SKM-1 (cell line): ENCODE measurements around the gene COPG2.

ENCODE experiments used
- DNase-seq: peaks from one replicate; lab custom pipeline; 2025; ENCODE audit not compliant: unreplicated experiment; lab: John Stamatoyannopoulos, UW

Gene COPG2

DNA sequence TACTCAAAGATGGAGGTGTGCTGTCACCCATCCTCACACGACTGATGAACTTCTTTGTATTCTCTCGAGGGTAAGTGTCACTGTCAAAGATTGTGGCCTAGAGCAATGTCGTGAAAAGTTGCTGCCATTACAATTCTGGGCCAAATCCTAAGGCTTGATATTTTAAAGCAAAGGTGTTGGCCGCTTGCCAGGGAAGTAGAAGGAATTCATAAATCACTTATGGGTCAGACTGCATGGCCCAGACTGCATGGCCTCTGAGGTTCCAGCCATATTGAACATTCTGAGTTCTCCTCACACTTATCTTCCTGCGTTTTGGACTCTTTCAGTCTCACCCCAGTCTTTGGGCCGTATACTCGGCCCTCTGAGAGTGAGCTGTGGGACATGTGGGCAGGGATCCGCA lies 168.1 kb downstream of the COPG2 start:
- no peak for DNase-seq

DNA sequence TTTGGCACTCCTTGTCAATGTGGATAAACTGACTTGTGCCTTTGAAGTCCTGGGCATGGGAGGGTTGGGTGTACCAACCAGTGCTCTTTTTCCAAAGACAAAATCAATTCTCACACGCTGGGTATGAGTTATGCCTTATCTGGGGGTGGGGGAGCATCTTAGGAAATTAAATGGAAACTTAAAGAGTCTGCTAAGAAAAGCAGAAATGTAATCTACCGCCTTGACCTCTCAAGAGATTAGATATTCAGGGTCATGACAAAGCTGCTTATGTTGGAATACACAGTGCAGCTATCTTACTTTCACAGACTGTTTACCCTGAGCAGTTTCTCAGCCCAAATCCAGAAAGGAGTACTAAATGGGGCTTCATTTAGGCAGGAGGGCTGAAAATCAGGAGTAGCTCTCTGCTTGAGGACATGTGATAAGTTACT lies 174.1 kb downstream of the COPG2 start:
- no peak for DNase-seq

DNA sequence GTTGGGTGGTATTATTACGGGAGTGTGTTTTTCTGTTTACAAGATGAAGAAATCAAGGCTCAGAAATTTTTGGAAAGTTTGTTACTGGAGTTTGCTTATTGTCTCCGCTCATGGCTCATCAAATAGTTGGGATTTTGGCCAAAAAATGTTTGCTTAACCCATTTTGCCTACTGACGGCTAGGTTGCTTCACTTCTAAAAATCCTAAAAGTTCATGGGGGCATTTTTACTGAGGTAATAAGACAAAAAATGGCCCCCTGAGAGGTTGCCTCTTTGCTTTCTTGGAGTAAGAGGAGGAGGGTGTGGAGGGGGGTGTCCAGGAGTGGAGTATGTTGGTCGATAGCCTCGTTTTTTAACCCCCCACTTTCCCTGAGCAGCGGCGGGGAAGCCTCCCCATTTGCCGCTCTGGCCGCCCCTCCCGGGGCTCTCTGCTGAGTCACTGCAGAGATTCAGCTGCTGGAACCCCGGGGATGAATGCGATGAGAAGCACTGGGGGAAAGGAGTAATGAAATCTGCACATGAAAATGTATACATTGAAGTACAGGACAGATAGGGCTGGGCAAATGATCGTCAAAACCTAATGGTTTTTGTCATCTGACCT lies 175.2 kb downstream of the COPG2 start:
- no peak for DNase-seq

DNA sequence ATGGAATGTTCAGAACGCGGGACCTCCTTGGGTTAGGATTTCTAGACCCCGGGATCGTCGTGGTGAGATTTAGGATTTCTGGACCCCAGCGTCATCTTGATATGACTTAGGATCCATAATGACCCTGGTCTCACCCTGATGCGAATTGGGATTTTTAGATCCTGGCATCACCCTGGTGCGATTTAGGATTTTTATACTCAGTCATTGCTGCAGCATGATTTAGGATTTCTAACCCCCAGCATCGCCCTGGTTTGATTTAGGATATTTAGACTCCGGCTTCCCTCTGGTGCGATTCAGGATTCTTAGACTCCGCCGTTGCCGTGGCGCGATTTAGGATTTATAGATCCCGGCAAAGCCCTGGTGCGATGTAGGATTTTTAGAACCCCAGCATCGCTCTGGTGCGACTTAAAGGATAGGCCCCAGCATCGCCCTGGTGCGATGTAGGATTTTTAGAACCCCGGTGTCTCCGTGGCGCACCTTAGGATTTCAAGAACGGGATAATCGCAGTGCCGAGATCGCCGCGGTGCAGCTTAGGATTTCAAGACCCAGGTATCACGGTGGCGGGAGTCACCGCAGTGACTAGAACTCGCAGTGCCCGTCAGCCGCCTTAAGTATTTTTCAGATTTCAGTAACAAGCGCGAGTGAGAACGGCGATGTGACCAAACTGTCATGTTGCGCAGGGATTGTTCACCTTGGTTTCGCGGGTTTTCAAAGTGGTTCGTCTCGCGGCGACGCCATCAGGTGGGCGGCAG lies 175.8 kb downstream of the COPG2 start:
- DNase-seq, result no peak

DNA sequence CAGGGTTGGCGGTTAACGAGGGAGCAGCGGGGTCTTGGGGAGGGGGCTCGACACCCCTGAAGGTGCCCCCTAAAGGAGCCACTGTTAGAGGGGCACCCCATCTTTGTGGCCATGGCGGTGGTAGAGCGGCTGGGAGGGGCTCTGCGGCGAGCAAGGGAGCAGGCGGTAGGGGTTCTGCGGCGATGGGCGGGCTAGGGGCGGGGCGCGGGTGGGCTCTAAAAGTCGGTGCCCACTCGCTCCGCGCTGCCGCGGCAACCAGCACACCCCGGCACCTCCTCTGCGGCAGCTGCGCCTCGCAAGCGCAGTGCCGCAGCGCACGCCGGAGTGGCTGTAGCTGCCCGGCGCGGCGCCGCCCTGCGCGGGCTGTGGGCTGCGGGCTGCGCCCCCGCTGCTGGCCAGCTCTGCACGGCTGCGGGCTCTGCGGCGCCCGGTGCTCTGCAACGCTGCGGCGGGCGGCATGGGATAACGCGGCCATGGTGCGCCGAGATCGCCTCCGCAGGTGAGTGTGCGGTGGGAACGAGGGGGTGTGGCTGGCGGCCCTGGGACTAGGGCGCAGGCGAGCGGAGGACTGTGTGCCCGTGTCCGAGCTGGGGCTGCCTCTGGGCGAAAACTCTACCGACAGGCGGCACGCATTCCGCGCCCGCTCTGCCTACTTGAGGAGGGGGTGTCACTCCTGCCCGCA lies 176.6 kb downstream of the COPG2 start, which contains the start of gene MEST:
TSS of gene MEST (plus strand) at position 245 of the 682 bp plus-strand sequence. CDS start at position 474, 229 bp downstream.
- DNase-seq, result no peak

DNA sequence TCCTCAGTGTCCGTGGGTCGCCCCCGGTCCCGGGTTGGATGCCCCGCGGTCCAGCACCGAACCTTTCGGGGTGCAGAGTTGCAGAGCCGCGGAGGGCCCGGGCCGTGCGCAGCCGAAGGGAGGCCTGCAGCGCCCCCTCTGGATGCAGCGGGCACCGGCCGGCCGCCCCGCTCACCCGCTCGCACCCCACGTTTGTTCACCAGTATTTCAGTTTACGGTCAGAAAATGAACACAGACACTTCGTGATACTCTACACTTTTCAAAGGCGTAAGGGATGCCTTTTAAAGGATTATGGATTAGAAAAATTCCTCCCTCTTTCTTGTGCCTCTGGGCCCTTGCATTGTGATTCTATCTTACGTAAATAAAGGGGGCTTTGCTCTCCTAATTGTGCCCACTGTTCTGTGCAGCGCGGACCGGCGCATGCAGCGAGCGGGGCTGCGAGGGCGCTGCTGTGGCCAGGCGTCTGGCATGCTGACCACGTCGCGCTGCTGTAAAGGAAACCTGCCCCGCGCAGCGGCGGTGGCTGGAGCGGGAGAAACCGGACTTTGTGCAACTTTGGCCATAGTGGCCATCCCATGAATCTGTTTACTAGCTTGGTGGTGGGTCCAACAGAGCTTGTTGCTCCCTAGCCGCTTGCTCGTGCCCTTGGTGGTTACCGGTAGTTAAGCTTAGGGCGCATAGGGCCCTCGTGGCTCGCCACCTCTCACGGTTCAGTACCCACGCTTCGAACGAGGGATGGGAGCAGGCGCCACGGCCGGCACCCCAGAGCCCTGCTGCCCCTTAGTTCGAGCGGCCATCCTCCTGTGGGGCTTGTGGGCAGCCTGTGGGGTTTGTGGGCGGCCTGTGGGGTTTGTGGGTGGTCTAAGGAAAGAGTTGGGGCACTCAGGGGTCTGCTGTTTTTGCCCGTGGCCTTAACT lies 177.4 kb downstream of the COPG2 start:
- no peak for DNase-seq

DNA sequence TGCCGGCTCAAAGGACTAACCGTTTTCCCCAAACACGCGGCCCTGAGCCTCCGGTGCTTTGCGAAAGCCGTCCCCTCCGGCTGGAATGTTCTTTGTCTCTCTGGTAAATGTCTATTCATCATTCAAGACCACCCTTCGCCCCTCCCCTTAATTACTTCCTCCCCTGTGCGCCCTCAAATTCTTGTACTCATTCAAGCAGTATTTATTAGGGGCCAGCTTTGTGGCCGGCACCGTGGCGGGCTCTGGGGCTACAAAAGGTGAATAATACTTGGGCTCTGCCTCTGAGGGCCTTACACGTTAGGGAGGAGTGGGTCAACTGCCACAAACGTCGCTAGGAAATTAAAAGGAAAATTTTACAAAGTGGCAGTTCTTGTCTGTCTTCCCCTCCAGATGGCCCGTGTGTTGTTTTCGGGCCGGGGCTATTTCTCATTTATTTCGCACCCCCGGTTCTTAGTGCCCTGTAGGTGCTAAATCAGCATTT lies 178.2 kb downstream of the COPG2 start:
- DNase-seq, result no peak

DNA sequence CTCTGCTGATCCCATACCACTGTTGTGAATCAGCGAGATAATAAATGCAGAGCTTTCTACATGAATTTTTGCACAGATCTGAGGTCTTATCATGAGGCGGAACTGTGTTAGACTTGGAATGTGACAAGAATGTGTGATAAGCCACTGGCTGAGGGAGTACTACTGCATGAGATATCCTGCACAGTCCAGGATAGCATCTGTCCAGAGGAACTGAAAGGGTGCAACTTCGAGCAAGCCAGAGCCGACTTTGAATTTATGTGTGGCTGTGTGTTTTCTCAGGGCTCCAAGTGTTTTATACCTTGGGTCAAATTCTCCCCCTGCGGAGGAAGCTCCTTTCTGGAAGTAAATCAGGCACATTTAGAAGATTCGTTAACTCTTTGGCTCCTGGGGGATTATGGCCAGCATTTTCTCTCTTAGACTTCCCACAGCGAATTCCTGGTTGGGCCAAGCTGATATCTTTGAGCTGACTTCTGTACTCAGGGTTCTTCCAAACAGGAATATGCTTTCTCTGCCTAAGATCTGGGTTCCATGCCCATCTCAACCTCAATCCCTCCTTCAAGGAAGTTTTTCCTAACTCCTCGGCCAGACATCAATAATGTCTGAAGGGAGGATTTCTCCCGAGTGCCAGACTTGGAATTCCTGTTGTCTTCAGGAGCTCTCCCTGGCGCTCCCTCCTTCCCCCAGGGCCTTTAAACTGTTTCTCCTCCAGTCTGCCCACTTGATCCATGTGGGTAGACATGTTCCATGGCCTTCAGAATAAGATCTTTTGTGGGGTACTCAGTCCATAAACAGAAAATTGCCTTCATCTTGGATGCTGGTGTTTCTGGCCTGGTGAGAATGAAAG lies 179.2 kb downstream of the COPG2 start:
- DNase-seq, result no peak

DNA sequence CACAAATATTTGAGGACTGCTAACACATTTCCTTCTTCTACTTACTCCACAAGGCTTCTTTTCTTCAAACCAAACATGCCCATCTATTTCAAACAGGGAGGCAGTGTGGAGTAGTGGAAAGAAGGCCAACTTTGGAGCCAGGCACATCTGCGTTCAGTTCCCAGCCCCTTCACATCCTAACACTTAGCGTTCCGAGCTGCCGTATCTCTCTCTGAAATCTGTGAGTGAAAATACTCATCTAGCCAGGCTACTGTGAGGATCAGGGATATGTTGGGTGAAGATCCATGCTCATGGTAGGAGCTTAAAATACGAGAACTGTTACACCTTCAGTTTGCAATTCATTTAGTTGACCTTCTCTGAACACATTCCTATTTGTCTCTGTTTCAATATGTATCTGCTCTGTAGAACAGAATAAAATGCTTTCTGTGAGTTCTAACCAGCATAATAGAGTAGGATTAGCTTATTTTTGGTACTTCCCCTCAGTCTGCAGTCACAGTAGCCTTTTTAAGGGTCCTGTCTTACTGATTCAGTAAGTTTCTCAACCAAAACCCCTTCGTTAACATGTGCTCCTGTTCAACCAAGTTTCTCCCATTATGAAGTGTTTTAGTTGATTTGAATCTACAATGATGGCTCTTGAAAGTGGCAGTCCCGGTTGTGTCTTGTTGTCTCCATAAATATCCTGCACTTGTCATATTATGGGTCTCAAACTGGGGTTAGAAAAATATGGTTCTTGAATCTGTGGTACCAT lies 180.0 kb downstream of the COPG2 start:
- DNase-seq, result no peak

DNA sequence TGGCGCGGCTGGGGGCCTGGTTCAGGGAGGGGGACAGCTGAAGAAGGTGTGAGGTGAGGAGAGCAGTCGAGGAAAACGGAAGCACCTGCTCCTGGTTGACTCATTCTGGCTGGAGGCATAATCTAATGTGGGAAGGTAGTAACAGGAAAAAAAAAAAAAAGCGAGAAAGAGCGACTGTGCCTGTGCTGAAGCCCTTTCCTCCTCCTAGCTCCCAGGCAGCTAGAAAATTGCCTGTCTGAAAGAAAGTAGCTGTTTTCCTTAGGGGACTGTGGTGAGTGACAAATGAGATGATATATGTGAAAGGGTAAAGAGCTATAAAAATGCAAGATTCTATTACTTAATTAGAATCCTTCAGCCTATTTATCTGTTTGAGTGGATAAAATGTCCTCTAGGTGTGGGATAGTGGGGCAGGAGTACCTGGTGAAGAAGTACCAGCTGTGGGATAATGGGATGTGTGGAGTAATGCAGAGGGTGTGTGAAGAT lies 181.6 kb downstream of the COPG2 start:
- DNase-seq, result no peak

DNA sequence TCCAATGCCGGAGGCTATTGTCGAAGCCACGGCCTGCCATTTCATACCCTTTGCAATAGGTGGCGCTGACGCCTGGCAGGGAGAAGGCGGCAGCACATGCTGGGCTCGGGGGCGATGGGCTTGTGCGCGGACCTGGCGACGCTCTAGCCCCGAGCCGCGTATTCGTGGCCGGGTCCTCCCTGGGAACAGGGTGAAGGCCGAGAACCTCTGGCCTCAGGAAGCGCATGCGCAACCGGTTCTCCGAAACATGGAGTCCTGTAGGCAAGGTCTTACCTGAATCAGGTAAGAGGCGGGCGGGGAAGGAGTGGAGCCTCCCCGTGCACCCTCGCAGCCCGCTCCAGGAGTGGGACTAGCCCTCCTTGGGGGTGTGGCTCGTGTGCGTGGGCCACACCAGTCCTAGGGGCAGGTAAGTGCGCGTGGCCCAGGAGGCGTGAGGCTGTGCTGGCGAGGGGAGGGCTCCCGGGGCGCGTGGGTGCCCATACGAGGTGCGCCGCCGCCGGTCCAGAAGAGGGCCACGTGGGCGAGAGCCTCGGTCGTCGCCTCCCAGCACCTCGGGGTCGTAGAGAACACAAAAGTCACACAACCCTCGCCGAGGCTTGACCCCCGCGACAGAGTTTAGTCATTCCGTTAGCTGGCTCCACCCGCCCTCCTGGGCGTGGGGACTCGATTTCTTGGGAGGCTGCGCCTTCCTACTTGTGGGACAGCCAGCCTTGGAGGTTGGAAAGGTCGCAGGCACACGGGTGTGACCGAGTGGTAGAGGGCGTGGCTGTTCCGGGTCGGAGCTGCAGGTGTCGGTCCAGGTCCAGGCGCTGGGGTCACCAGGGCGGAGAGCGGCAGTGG lies 182.2 kb downstream of the COPG2 start:
- DNase-seq, result peak; percentile 29

DNA sequence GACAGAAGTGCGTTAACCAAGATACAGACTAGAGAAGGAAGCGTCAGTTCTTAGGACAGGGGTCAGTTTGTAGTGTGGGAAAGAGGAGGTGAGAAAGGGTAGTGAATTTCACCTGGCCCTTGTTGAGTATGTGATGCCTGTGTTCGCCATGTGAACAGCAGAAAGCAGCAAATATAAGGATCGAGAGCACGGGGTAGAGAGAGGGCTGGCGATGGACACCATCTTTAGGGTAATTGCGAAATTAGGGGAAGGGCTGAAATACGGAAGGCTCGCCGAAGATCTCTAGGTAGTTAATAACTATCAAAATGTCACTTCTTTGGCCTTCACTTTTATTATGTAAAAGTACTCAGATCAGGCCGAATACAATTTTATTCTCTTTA lies 182.8 kb downstream of the COPG2 start:
- DNase-seq, result no peak

DNA sequence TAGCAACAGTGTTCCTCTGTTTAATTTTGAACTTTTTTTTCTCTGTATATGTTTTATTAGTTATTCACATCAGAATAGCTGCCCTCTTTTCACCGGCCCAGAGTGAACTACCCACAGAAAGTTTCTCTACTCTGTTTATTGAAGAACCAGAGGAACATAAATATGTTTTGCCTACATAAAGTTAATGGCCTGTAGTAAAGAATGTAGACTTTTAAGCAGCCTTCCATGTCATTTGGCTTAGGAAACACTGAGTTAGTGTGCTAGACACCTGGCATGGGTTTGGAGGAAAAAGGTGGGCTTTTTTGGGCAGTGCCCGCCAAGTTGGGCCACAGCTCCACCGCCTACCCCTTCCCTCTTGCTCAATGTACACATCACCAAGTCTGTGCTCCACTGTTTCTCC lies 185.5 kb downstream of the COPG2 start:
- DNase-seq, result no peak

DNA sequence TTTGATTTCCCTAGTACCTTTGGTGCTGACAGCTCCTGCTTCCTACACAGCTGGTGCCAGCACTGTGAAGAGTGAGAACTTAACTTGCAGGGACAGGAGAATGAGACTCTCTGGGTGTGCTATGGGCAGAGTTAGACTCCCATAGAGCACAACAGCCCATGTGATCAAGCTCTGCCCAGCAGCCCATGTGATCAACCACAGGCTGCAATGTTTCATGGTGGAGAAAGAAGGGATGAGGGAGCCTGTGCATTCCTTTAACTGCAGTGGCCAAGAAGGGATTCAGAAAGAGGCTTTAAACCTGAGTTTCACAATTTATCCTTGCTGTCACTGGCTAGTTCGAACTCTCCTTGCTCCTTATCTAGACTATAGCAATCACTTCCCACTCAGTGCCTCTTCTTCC lies 186.7 kb downstream of the COPG2 start:
- no peak for DNase-seq

DNA sequence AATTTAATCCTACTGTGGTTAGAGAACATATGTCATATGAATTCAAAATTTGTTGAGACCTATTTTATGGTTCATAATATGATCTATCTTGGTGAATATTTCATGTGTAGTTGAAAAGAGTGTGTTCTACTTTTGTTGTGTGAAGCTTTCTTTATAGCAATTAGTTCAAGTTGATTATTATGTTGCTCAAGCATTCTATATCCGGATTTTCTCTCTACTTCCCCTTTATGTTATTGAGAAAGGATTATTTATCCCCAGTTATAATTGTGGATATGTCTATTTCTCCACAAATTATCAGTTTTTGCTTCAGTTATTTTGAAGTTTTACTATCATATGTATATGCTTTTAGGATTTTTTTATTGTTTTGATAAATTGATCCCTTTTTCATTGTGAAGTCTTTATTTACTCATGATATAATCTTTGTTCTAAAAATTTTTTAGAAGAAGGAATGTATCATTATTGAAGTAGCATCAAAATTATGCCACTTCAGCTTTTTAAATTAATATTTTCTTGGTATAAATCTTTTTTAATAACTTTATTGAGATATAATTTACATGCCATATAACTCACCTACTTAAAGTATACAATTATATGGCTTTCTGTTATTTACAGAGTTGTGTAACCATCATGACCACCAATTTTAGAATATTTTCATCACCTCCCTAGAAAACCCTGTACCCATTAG lies 188.7 kb downstream of the COPG2 start:
- no peak for DNase-seq

DNA sequence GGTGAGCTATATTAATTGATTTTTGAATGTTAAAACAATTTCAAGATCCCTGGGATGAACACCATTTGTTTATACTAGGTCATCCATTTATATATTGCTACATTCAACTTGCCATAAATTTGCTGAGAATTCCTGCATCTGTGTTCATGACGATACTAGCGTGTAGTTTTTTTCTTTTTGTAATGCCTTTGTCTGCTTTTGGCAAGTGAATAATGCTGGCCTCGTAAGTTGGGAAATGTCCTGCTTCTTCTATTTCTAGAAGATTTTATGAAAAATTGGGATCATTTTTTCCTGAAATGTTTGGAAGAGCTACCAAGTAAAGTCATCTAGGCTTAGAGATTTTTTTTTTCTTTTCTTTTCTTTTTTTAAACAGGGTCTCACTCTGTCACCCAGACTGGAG lies 189.6 kb downstream of the COPG2 start:
- DNase-seq, result no peak

DNA sequence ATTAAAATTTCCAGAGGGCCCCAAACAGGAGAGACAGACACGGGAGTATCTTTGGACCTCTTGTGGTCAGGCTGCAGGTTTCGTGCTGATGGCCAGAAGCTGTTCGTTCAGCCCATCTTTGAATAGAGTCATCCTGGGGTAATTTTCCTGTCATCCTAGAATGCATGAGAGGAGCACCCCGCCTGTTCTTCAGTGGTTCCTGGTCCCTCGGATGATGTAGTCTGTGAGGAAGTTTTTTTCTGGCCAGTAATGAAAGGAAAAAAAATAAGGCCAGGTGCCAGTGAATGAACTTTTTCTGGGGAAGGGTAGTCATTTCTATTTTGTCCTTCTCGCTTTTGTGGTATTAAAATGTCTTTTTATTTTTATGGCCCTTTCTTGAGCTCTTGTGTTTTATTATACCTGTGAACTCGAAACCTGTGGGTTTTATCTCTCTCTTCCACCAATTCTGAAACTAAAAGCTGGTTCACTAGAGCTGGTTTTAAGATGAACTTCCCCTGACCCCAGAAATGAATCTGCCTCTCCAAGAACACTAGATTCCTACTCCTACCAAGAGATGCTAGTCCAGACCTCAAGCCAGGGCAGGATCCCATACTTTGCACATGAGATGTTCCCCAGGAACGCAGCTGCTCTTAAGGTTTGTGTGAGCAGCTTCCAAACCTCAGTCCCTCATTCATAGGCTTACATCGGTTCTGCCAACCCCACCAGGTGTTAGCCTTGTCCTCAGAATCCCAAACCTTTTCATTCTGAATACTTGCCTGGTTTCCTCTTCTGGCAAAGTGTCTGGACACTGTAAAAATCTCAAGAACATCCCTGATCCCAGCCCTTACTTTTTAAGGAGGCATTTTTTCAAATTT lies 192.0 kb downstream of the COPG2 start:
- DNase-seq, result no peak
